ENCODE results near the gene MORC4.

MORC4 gene

GRCh38 chrX:107000013-107000515 lies at the start of gene MORC4:
Gene MORC4 (minus strand): TSS chrX:107000212. CDS start chrX:106999969, 243 bp downstream.
- peak within 1 kb of the TSS; percentile 50 for H3K4me3 ChIP-seq (ENCODE audit: low read depth, low read length)
- DNase-seq (ENCODE audit: low read depth) = peak; percentile 28
- in situ Hi-C loops (cut with HindIII; ENCODE audit: low sequenced_read_pairs) = no loop called here
- no peak for TF ChIP-seq CTCF (IDR thresholded peaks at IDR 0.05; ENCODE audit: low read depth, low read length, missing control alignments)

GRCh38 chrX:107047622-107048021 lies 47.6 kb upstream of the MORC4 start:
- no peak overlapping the region for H3K4me3 ChIP-seq (ENCODE audit: low read depth, low read length)
- in situ Hi-C loops (cut with HindIII; ENCODE audit: low sequenced_read_pairs) = no loop called here
- no peak for TF ChIP-seq CTCF (IDR thresholded peaks at IDR 0.05; ENCODE audit: low read depth, low read length, missing control alignments)
- no peak for DNase-seq (ENCODE audit: low read depth)

- DNase-seq (ENCODE audit: low read depth) = no peak
- H3K4me3 ChIP-seq (ENCODE audit: low read depth, low read length) = no peak overlapping the region
- in situ Hi-C loops (cut with HindIII; ENCODE audit: low sequenced_read_pairs) = no loop called here
- no peak for TF ChIP-seq CTCF (IDR thresholded peaks at IDR 0.05; ENCODE audit: low read depth, low read length, missing control alignments)
Observed at GRCh38 chrX:107029752-107030151, 29.7 kb upstream of the MORC4 start.

- TF ChIP-seq CTCF (IDR thresholded peaks at IDR 0.05; ENCODE audit: low read depth, low read length, missing control alignments) = peak; percentile 56
- DNase-seq (ENCODE audit: low read depth) = peak; percentile 8
- in situ Hi-C loops (cut with HindIII; ENCODE audit: low sequenced_read_pairs) = no loop called here
- H3K4me3 ChIP-seq (ENCODE audit: low read depth, low read length) = no peak overlapping the region
Observed at GRCh38 chrX:107025545-107025944, 25.5 kb upstream of the MORC4 start.

GRCh38 chrX:107014936-107015335 lies 14.9 kb upstream of the MORC4 start:
- no peak for TF ChIP-seq CTCF (IDR thresholded peaks at IDR 0.05; ENCODE audit: low read depth, low read length, missing control alignments)
- in situ Hi-C loops (cut with HindIII; ENCODE audit: low sequenced_read_pairs) = no loop called here
- no peak overlapping the region for H3K4me3 ChIP-seq (ENCODE audit: low read depth, low read length)
- DNase-seq (ENCODE audit: low read depth) = no peak

GRCh38 chrX:107008034-107008433 lies 8.0 kb upstream of the MORC4 start:
- TF ChIP-seq CTCF (IDR thresholded peaks at IDR 0.05; ENCODE audit: low read depth, low read length, missing control alignments) = no peak
- DNase-seq (ENCODE audit: low read depth) = no peak
- in situ Hi-C loops (cut with HindIII; ENCODE audit: low sequenced_read_pairs) = no loop called here
- H3K4me3 ChIP-seq (ENCODE audit: low read depth, low read length) = no peak overlapping the region

All from astrocyte of the cerebellum (primary cell).